ENCODE results near the gene CSRNP3. TPM values are rescaled to one million over a fixed set of nuclear protein-coding genes. Genes with fewer than 3 reads are reported as not detected.

Gene CSRNP3
- total RNA-seq, 1 experiment from 2014 or later = 0.41 TPM

- H3K9me3 ChIP-seq (ENCODE audit: insufficient read depth, low read depth) = no peaks in the 10 kb centered on the region
- no peaks in the 10 kb centered on the region for H3K36me3 ChIP-seq (ENCODE audit: low read depth)
- BruUV-seq (replicated peaks) = no TSS peak
- no peak overlapping the region for H2AFZ ChIP-seq
- H3K4me2 ChIP-seq = no peak overlapping the region
- H3F3A ChIP-seq (ENCODE audit: insufficient read depth, low read depth) = no peaks in the 10 kb centered on the region
- no peaks in the 10 kb centered on the region for H3K27me3 ChIP-seq (ENCODE audit: insufficient read depth, low read depth)
- no peaks in the 10 kb centered on the region for H3K79me2 ChIP-seq (ENCODE audit: low read depth)
- no peak overlapping the region for H3K27ac ChIP-seq
- no peaks in the 10 kb centered on the region for H3K4me1 ChIP-seq (replicated peaks; ENCODE audit: insufficient read depth)
- POLR2A ChIA-PET (ENCODE audit: unreplicated experiment) = no interaction called here
- TF ChIP-seq EZH2 (IDR thresholded peaks at IDR 0.05; ENCODE audit: low read depth) = no peak
- TF ChIP-seq CTCF (conservative IDR thresholded peaks at IDR 0.05) = no peak
- CTCF ChIA-PET = no interaction called here
- no peak overlapping the region for H3K4me3 ChIP-seq
- intact Hi-C loops (cut with micrococcal nuclease; ENCODE audit: unreplicated experiment) = no loop called here
- DNase-seq = no peak
- no peaks in the 10 kb centered on the region for H4K20me1 ChIP-seq (ENCODE audit: insufficient read depth)
- no peaks in the 10 kb centered on the region for H3K9me2 ChIP-seq (ENCODE audit: insufficient read depth)
Measured at GRCh38 chr2:165431014-165431413, 38.5 kb upstream of the CSRNP3 start.

- POLR2A ChIA-PET (ENCODE audit: unreplicated experiment) = no interaction called here
- Histone ChIP-seq H3K4me3 (no peak overlapping the region), H2AFZ (no peak overlapping the region), H3K79me2 (ENCODE audit: low read depth) (no peaks in the 10 kb centered on the region), H3K4me2 (no peak overlapping the region), H3K4me1 (replicated peaks; ENCODE audit: insufficient read depth) (no peaks in the 10 kb centered on the region), H3K9me2 (ENCODE audit: insufficient read depth) (no peaks in the 10 kb centered on the region), H4K20me1 (ENCODE audit: insufficient read depth) (no peaks in the 10 kb centered on the region), H3F3A (ENCODE audit: insufficient read depth, low read depth) (no peaks in the 10 kb centered on the region), H3K27ac (no peak overlapping the region), H3K9me3 (ENCODE audit: insufficient read depth, low read depth) (no peaks in the 10 kb centered on the region), H3K36me3 (ENCODE audit: low read depth) (no peaks in the 10 kb centered on the region), H3K27me3 (ENCODE audit: insufficient read depth, low read depth) (no peaks in the 10 kb centered on the region)
- CTCF ChIA-PET = no interaction called here
- DNase-seq = no peak
- intact Hi-C loops (cut with micrococcal nuclease; ENCODE audit: unreplicated experiment) = no loop called here
- no TSS peak for BruUV-seq (replicated peaks)
- TF ChIP-seq CTCF (conservative IDR thresholded peaks at IDR 0.05) (no peak), EZH2 (IDR thresholded peaks at IDR 0.05; ENCODE audit: low read depth) (no peak)
Measured at GRCh38 chr2:165432234-165432966, 37.1 kb upstream of the CSRNP3 start.

GRCh38 chr2:165434865-165435496 lies 34.5 kb upstream of the CSRNP3 start:
- POLR2A ChIA-PET (ENCODE audit: unreplicated experiment) = interaction anchor here (0.6 kb wide), 1 partner anchor 63 kb away, joined by 3 read pairs; no protein-coding TSS in a partner anchor
- H3K27me3 ChIP-seq (ENCODE audit: insufficient read depth, low read depth) = no peaks in the 10 kb centered on the region
- CTCF ChIA-PET = no interaction called here
- intact Hi-C loops (cut with micrococcal nuclease; ENCODE audit: unreplicated experiment) = no loop called here
- no peaks in the 10 kb centered on the region for H3K9me2 ChIP-seq (ENCODE audit: insufficient read depth)
- no peaks in the 10 kb centered on the region for H3F3A ChIP-seq (ENCODE audit: insufficient read depth, low read depth)
- H3K4me2 ChIP-seq = no peak overlapping the region
- DNase-seq = no peak
- TF ChIP-seq EZH2 (IDR thresholded peaks at IDR 0.05; ENCODE audit: low read depth) (no peak), CTCF (conservative IDR thresholded peaks at IDR 0.05) (no peak)
- no peak overlapping the region for H3K4me3 ChIP-seq
- H4K20me1 ChIP-seq (ENCODE audit: insufficient read depth) = no peaks in the 10 kb centered on the region
- no TSS peak for BruUV-seq (replicated peaks)
- H3K36me3 ChIP-seq (ENCODE audit: low read depth) = no peaks in the 10 kb centered on the region
- H3K4me1 ChIP-seq (replicated peaks; ENCODE audit: insufficient read depth) = no peaks in the 10 kb centered on the region
- no peaks in the 10 kb centered on the region for H3K79me2 ChIP-seq (ENCODE audit: low read depth)
- H3K9me3 ChIP-seq (ENCODE audit: insufficient read depth, low read depth) = no peaks in the 10 kb centered on the region
- no peak overlapping the region for H3K27ac ChIP-seq
- H2AFZ ChIP-seq = no peak overlapping the region
